ENCODE measurements around the gene FETUB.

DNA sequence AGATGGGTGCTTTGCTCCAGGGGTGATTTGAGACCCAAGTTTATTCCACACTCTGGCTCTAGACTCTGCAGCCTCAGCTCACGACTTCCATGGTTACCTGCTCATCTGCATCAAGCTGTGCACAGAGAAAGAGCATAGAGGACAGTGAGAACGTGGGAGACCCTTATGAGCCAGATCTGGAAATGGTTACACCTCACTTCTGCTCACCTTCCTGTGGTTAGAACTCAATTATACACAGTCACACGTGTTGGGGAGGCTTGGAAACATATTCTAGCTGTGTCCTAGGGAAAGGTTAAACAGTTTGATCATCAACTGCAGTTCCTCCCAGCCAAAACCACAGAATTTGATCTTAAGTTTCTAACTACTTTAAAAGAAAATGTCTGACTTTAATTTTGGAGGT is 1.8 kb downstream of the FETUB start:
- no peak for TF ChIP-seq POLR2AphosphoS5 (IDR thresholded peaks at IDR 0.05; ENCODE audit: low read depth, low read length)
- TF ChIP-seq POLR2A (IDR thresholded peaks at IDR 0.05; ENCODE audit: low read depth, low read length): no peak
